Measurements from ENCODE around the gene MAGEC3. TPM values are rescaled to one million over a fixed set of nuclear protein-coding genes. Genes with fewer than 3 reads are reported as not detected.
"Not testable (repeated sequence)": the region's sequence is repeated elsewhere in the genome, so short reads cannot be mapped to it uniquely, and the experiment has no call there.

MAGEC3 gene
- total and polyA plus RNA-seq, 2 donors from 2014 or later = not detected

- FAIRE-seq = no peak
- H3K36me3 ChIP-seq (ENCODE audit: control insufficient read depth in 2 of 3, insufficient read depth in 3 of 3, low read length in 3 of 3) = no peaks in the 10 kb centered on the region
- intact Hi-C loops (cut with DNase I) = no loop called here
- no peak overlapping the region for H3K4me3 ChIP-seq (ENCODE audit: low read length in 3 of 3)
- no peak overlapping the region for H3K27ac ChIP-seq (ENCODE audit: low read depth in 2 of 2, low read length in 2 of 2)
- no peaks in the 10 kb centered on the region for H3K4me1 ChIP-seq (ENCODE audit: control insufficient read depth in 2 of 3, insufficient read depth in 2 of 3, low read depth in 1 of 3, low read length in 3 of 3)
- no peak for DNase-seq
- H3K9ac ChIP-seq (ENCODE audit: low read length in 3 of 3) = no peak overlapping the region
- H3K27me3 ChIP-seq (ENCODE audit: control insufficient read depth, insufficient read depth, low read length) = no peaks in the 10 kb centered on the region
- no peaks in the 10 kb centered on the region for H3K9me3 ChIP-seq (ENCODE audit: control insufficient read depth in 2 of 3, insufficient read depth in 1 of 3, low read length in 3 of 3)
- no peak for TF ChIP-seq CTCF (IDR thresholded peaks at IDR 0.05; ENCODE audit: borderline replicate concordance, extremely low read depth, insufficient read depth)
These were observed 19.4 kb downstream of the MAGEC3 start for GRCh38 chrX:141857479-141857878.

- H3K4me1 ChIP-seq (ENCODE audit: control insufficient read depth in 2 of 3, insufficient read depth in 2 of 3, low read depth in 1 of 3, low read length in 3 of 3) = no peaks in the 10 kb centered on the region
- no peak for TF ChIP-seq CTCF (IDR thresholded peaks at IDR 0.05; ENCODE audit: borderline replicate concordance, extremely low read depth, insufficient read depth)
- no peaks in the 10 kb centered on the region for H3K9me3 ChIP-seq (ENCODE audit: control insufficient read depth in 2 of 3, insufficient read depth in 1 of 3, low read length in 3 of 3)
- H3K27me3 ChIP-seq (ENCODE audit: control insufficient read depth, insufficient read depth, low read length) = no peaks in the 10 kb centered on the region
- DNase-seq (no peak), FAIRE-seq (no peak)
- no peaks in the 10 kb centered on the region for H3K36me3 ChIP-seq (ENCODE audit: control insufficient read depth in 2 of 3, insufficient read depth in 3 of 3, low read length in 3 of 3)
- H3K27ac ChIP-seq (ENCODE audit: low read depth in 2 of 2, low read length in 2 of 2) = no peak overlapping the region
- intact Hi-C loops (cut with DNase I) = no loop called here
- no peak overlapping the region for H3K4me3 ChIP-seq (ENCODE audit: low read length in 3 of 3)
- H3K9ac ChIP-seq (ENCODE audit: low read length in 3 of 3) = no peak overlapping the region
These were observed 41.5 kb downstream of the MAGEC3 start for GRCh38 chrX:141879616-141880015.

GRCh38 chrX:141888811-141889210 lies 50.7 kb downstream of the MAGEC3 start:
- intact Hi-C loops (cut with DNase I); H3K27me3 ChIP-seq (ENCODE audit: control insufficient read depth, insufficient read depth, low read length); H3K4me3 ChIP-seq (ENCODE audit: low read length in 3 of 3); H3K9ac ChIP-seq (ENCODE audit: low read length in 3 of 3); H3K4me1 ChIP-seq (ENCODE audit: control insufficient read depth in 2 of 3, insufficient read depth in 2 of 3, low read depth in 1 of 3, low read length in 3 of 3); FAIRE-seq; H3K36me3 ChIP-seq (ENCODE audit: control insufficient read depth in 2 of 3, insufficient read depth in 3 of 3, low read length in 3 of 3); H3K9me3 ChIP-seq (ENCODE audit: control insufficient read depth in 2 of 3, insufficient read depth in 1 of 3, low read length in 3 of 3); DNase-seq; H3K27ac ChIP-seq (ENCODE audit: low read depth in 2 of 2, low read length in 2 of 2): not testable (repeated sequence)

- no peak for TF ChIP-seq CTCF (IDR thresholded peaks at IDR 0.05; ENCODE audit: borderline replicate concordance, extremely low read depth, insufficient read depth)
- no peaks in the 10 kb centered on the region for H3K9me3 ChIP-seq (ENCODE audit: control insufficient read depth in 2 of 3, insufficient read depth in 1 of 3, low read length in 3 of 3)
- no peak overlapping the region for H3K27ac ChIP-seq (ENCODE audit: low read depth in 2 of 2, low read length in 2 of 2)
- DNase-seq = no peak
- intact Hi-C loops (cut with DNase I) = no loop called here
- H3K9ac ChIP-seq (ENCODE audit: low read length in 3 of 3) = no peak overlapping the region
- H3K4me1 ChIP-seq (ENCODE audit: control insufficient read depth in 2 of 3, insufficient read depth in 2 of 3, low read depth in 1 of 3, low read length in 3 of 3) = no peaks in the 10 kb centered on the region
- H3K4me3 ChIP-seq (ENCODE audit: low read length in 3 of 3) = no peak overlapping the region
- no peaks in the 10 kb centered on the region for H3K27me3 ChIP-seq (ENCODE audit: control insufficient read depth, insufficient read depth, low read length)
- no peaks in the 10 kb centered on the region for H3K36me3 ChIP-seq (ENCODE audit: control insufficient read depth in 2 of 3, insufficient read depth in 3 of 3, low read length in 3 of 3)
- FAIRE-seq = no peak
These were observed 56.6 kb downstream of the MAGEC3 start for GRCh38 chrX:141894733-141895132.

All from kidney (tissue), 14 donors.